GM04504 (cell line): Measurements from ENCODE around the gene TMEM243.
"Not testable (repeated sequence)": the region's sequence is repeated elsewhere in the genome, so short reads cannot be mapped to it uniquely, and the experiment has no call there.

Experiments used
- DNase-seq: peaks from one replicate; pipeline ENCODE4 v3.0.0-alpha.2; 2012; ENCODE audit warnings: low read depth

TMEM243 gene

GRCh38 chr7:87219545-87220025 is at the start of gene TMEM243:
Gene TMEM243, minus strand, starts transcription at chr7:87219732. Its CDS starts 229 bp downstream, at chr7:87219503.
- peak; percentile 40 for DNase-seq

GRCh38 chr7:87267239-87267900 is 47.8 kb upstream of the TMEM243 start:
- no peak for DNase-seq

- no peak for DNase-seq
These were observed 44.0 kb upstream of the TMEM243 start for GRCh38 chr7:87263537-87263936.

GRCh38 chr7:87253589-87254087 is 34.1 kb upstream of the TMEM243 start:
- DNase-seq, result no peak

GRCh38 chr7:87245671-87246070 is 26.1 kb upstream of the TMEM243 start:
- not testable (repeated sequence) for DNase-seq

GRCh38 chr7:87238464-87239051 is 19.0 kb upstream of the TMEM243 start:
- not testable (repeated sequence) for DNase-seq

GRCh38 chr7:87234949-87235348 is 15.4 kb upstream of the TMEM243 start:
- no peak for DNase-seq

- DNase-seq, result no peak
These were observed 12.2 kb upstream of the TMEM243 start for GRCh38 chr7:87231711-87232110.

- no peak for DNase-seq
These were observed 11.7 kb upstream of the TMEM243 start for GRCh38 chr7:87231258-87231657.

- DNase-seq, result no peak
These were observed 7.0 kb upstream of the TMEM243 start for GRCh38 chr7:87226495-87226894.

- DNase-seq, result no peak
These were observed 6.2 kb upstream of the TMEM243 start for GRCh38 chr7:87225696-87226095.

GRCh38 chr7:87223666-87224065 is 4.1 kb upstream of the TMEM243 start:
- DNase-seq, result no peak

GRCh38 chr7:87220734-87221215 is 1.2 kb upstream of the TMEM243 start:
- no peak for DNase-seq

GRCh38 chr7:87220026-87220733 is 648 bp upstream of the TMEM243 start:
- DNase-seq, result peak; percentile 43

- DNase-seq, result no peak
These were observed 562 bp downstream of the TMEM243 start for GRCh38 chr7:87218796-87219544.

- no peak for DNase-seq
These were observed 1.4 kb downstream of the TMEM243 start for GRCh38 chr7:87217983-87218653.

- no peak for DNase-seq
These were observed 2.6 kb downstream of the TMEM243 start for GRCh38 chr7:87216701-87217508.

GRCh38 chr7:87215046-87215445 is 4.5 kb downstream of the TMEM243 start:
- DNase-seq, result no peak

- DNase-seq, result no peak
These were observed 5.7 kb downstream of the TMEM243 start for GRCh38 chr7:87213811-87214210.

GRCh38 chr7:87213252-87213651 is 6.3 kb downstream of the TMEM243 start:
- no peak for DNase-seq

- DNase-seq, result no peak
These were observed 7.0 kb downstream of the TMEM243 start for GRCh38 chr7:87212498-87212897.
